Stimulated activated CD8-positive, alpha-beta memory T cell treated with anti-CD3 and anti-CD28 coated beads, Interleukin-7, amount 100 ng/mL, for 48 hours (primary cell): ENCODE data around the gene MUC12.
"Not testable (repeated sequence)": the region's sequence is repeated elsewhere in the genome, so short reads cannot be mapped to it uniquely, and the experiment has no call there.

ENCODE experiments used
- DNase-seq, 2 donors: peaks; one replicate each; pipeline ENCODE4 v3.0.0-alpha.2; 2020; ENCODE audit warnings: low read depth in 1 of 2; ENCODE audit errors: extremely low read depth in 1 of 2

Gene MUC12

DNA sequence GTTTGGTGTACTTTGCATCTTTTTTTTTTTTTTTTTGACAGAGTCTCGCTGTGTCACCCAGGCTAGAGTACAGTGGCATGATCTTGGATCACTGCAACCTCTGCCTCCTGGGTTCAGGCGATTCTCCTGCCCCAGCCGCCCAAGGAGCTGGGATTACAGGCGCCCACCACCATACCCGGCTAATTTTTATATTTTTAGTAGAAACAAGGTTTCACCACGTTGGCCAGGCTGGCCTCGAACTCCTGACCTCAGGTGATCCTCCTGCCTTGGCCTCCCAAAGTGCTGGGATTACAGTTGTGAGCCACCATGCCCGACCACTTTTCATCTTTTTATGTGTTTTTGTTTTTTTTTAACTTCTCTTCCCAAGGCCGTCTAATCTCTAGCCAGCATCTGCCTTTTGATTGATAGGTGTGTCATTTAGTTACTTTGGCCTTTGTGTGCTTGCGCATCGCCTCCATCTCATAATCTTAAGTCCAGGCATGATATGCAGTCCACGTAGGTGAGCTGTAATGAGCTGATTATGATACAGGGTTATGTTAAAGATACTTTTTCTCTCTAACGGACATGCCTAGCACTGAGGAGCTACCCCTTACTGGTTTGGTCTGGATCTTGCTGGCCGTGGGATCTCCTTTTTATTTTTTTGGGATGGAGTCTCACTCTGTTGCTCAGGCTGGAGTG lies 15.0 kb downstream of the MUC12 start:
- DNase-seq: not testable (repeated sequence)

DNA sequence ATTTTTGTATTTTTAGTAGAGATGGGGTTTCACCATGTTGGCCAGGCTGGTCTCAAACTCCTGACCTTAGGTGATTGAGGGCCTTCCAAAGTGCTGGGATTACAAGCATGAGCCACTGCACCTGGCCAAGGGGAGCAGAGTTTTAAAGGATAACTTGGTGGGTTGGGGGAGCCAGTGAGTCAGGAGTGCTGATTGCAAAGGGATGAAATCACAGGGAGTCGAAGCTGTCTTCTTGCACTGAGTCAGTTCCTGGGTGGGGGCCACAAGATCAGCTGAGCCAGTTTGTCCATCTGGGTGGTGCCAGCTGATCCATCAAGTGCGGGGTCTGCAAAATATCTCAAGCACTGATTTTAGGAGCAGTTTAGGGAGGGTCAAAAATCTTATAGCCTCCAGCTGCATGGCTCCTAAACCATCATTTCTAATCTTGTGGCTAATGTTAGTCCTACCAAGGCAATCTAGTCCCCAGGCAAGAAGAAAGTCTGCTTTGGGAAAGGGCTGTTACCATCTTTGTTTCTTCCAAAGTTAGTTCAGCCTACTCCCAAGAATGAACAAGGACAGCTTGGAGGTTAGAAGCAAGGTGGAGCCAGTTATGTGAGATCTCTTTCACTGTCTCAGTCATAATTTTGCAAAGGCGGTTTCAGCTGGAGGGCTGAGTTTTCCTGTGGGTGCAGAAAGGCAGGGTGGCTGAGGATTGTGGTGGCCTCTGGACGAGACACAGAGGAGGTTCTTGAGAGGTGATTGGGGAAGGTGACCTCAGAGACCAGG lies 15.8 kb downstream of the MUC12 start:
- DNase-seq: not testable (repeated sequence)

DNA sequence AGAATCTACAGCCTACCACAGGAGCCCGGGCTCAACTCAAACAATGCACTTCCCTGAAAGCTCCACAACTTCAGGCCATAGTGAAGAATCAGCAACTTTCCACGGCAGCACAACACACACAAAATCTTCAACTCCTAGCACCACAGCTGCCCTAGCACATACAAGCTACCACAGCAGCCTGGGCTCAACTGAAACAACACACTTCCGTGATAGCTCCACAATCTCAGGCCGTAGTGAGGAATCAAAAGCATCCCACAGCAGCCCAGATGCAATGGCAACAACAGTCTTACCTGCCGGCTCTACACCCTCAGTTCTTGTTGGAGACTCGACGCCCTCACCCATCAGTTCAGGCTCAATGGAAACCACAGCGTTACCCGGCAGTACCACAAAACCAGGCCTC lies 22.3 kb downstream of the MUC12 start:
- DNase-seq: no peak

DNA sequence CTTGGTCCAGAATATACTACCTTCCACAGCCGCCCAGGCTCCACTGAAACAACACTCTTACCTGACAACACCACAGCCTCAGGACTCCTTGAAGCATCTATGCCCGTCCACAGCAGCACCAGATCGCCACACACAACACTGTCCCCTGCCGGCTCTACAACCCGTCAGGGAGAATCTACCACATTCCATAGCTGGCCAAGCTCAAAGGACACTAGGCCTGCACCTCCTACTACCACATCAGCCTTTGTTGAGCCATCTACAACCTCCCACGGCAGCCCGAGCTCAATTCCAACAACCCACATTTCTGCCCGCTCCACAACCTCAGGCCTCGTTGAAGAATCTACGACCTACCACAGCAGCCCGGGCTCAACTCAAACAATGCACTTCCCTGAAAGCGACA lies 22.9 kb downstream of the MUC12 start:
- not testable (repeated sequence) for DNase-seq

DNA sequence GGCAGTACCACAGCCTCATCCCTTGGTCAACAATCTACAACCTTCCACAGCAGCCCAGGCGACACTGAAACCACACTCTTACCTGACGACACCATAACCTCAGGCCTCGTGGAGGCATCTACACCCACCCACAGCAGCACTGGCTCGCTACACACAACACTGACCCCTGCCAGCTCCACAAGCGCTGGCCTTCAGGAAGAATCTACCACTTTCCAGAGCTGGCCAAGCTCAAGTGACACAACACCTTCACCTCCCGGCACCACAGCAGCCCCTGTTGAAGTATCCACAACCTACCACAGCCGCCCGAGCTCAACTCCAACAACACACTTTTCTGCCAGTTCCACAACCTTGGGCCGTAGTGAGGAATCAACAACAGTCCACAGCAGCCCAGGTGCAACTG lies 25.3 kb downstream of the MUC12 start:
- not testable (repeated sequence) for DNase-seq

- not testable (repeated sequence) for DNase-seq
Observed at GRCh38 chr7:100998530-100998929, 29.2 kb downstream of the MUC12 start.

- not testable (repeated sequence) for DNase-seq
Observed at GRCh38 chr7:100999334-100999733, 30.0 kb downstream of the MUC12 start.

DNA sequence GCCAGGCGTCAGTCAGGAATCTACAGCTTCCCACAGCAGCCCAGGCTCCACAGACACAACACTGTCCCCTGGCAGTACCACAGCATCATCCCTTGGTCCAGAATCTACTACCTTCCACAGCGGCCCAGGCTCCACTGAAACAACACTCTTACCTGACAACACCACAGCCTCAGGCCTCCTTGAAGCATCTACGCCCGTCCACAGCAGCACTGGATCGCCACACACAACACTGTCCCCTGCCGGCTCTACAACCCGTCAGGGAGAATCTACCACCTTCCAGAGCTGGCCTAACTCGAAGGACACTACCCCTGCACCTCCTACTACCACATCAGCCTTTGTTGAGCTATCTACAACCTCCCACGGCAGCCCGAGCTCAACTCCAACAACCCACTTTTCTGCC lies 30.7 kb downstream of the MUC12 start:
- DNase-seq: not testable (repeated sequence)

DNA sequence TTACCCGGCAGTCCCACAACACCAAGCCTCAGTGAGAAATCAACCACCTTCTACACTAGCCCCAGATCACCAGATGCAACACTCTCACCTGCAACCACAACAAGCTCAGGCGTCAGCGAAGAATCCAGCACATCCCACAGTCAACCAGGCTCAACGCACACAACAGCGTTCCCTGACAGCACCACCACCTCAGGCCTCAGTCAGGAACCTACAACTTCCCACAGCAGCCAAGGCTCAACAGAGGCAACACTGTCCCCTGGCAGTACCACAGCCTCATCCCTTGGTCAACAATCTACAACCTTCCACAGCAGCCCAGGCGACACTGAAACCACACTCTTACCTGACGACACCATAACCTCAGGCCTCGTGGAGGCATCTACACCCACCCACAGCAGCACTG lies 33.0 kb downstream of the MUC12 start:
- DNase-seq: not testable (repeated sequence)

DNA sequence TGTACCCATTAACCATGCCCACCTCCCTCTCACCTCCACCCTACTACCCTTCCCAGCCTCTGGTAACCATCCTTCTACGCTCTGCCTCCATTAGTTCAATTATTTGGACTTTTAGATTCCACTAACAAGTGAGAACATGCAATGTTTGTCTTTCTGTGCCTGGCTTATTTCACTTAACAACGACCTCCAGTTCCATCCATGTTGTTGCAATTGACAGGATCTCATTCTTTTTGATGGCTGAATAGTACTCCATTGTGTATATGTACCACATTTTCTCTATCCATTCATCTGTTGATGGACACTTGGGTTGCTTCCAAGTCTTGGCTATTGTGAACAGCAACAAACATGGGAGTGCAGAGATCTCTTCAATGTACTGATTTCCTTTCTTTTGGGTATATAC lies 38.0 kb downstream of the MUC12 start:
- DNase-seq: not testable (repeated sequence)

- DNase-seq: no peak
Observed at GRCh38 chr7:101009629-101010028, 40.3 kb downstream of the MUC12 start.

DNA sequence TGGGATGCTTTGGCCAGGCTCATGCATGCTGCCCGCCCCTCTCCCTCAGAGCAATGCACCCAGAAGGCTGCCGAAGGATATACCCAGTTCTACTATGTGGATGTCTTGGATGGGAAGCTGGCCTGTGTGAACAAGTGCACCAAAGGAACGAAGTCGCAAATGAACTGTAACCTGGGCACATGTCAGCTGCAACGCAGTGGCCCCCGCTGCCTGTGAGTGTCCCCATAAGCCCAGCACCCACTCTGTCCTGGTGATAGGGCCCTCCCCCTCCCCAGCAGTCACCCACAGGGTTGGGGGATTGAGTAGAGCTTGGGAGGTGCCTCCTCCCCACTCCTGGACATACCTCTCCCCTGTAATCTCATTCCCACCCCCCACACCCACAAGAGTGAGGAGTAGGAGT lies 43.6 kb downstream of the MUC12 start:
- no peak for DNase-seq

DNA sequence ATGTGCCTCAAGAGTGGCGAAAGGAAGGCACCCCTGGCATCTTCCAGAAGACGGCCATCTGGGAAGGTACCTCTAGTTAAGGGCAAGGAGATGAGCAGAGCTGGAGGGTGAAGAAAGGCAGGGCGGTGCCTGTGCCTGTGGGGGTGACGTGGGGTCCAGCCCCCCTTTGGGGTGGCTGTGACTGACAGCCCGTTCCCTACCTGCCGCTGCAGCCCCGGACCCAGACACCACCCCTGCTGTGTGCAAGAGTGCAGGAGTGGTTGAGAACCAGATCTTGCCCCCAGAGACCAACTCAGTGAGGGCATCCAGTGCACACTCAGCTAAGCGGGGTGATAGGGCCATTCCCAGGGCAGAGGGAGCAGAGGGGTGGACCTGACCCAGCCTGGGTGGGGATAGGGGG lies 46.3 kb downstream of the MUC12 start:
- DNase-seq: no peak

DNA sequence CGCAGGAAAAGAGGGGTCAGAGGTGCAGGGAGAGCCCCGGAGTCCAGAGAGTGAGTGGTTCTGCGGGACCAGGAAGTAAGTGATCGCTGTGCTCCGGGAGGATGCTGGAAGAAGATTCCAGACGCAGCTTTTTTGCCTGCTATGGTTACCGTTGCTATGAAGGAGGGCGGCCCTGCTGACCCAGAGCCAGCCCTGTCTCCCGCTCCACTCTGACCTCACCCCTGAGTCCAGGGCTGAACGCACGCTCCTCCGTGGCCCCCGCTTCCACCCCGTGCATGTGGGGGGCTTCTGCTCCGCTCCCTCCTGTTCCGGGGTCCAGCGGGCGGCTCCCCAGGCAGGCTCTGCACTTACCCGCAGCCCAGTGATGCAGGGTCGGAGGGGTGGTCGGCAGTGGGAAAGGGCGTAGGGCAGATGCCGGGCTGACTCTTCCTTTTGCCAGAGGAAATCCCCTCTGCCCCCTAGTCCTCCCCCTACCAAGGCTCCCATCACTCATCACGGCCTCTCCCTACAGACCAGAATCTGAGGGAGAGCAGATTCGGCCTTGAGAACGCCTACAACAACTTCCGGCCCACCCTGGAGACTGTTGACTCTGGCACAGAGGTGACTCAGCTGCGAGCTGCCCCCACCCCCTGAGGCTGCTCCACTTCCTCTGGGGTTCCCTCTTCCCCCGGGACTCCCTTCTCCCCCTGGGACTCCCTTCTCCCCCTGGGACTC lies 47.9 kb downstream of the MUC12 start:
- peak; percentile 42 to 73 for DNase-seq

DNA sequence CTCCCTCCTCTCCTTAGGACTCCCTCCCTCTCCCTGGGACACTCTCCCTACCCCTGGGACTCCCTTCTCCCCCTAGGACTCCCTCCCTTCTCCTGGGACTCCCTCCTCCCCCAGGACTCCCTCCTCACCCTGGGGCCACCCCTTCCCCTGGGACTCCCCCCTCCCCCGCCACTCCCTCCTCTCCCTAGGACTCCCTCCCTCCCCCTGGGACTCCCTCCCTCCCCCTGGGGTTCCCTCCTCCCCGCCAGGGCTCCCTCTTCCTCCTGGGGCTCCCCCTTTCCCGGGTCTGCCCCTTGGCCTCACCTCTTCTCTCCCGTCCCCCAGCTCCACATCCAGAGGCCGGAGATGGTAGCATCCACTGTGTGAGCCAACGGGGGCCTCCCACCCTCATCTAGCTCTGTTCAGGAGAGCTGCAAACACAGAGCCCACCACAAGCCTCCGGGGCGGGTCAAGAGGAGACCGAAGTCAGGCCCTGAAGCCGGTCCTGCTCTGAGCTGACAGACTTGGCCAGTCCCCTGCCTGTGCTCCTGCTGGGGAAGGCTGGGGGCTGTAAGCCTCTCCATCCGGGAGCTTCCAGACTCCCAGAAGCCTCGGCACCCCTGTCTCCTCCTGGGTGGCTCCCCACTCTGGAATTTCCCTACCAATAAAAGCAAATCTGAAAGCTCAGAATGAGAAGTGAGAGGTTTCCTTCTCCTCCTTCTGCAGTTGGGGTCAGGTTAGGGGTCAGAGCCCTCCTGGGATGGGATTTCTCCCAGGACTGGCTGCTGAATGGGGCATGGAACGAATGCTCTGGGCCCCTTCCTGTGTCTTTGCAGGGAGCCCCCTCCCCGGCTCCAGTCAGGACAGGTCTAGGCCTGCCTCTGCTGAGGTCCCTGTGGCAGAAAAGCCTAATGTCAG lies 49.2 kb downstream of the MUC12 start:
- DNase-seq: no peak

DNA sequence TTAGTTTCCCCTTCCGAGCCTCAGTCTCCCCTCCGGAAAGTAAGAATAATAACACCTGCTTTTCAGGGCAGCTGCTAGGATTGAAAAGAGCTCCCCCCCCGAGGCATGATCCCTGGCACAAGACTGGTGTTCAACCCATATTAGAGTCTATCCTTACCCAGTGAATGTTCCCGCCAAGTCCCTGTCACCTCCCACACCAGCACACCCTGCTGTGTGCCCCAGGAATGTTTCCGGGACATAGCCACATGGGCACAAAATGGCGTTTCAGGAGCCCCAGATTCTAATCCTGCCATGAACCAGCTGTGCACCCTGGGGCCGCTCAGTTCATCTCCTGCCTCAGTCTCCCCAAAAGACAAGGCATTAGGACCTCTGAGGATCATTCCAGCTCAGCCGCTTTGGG lies 51.1 kb downstream of the MUC12 start:
- no peak for DNase-seq

DNA sequence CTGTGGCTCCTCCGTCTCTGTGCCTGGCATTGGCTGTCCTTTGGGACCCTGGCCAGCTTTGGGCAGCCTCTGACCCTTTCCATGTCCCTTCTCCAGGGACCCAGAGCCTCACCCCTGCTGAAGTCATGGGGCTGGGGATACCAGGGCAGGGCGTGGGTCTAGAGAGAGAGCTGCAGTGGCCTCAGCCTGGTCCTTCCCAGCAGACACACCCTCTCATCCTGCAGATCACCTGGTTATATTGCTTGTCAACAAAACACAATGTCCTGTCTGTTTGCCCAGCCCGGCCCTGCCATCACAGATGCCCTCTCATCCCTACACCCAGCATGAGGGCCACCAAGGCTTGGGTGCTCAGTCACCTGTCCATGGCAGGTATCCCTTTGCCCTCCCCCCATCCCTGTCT lies 52.3 kb downstream of the MUC12 start:
- DNase-seq: no peak

GRCh38 chr7:101023839-101024238 lies 54.5 kb downstream of the MUC12 start:
- no peak for DNase-seq

DNA sequence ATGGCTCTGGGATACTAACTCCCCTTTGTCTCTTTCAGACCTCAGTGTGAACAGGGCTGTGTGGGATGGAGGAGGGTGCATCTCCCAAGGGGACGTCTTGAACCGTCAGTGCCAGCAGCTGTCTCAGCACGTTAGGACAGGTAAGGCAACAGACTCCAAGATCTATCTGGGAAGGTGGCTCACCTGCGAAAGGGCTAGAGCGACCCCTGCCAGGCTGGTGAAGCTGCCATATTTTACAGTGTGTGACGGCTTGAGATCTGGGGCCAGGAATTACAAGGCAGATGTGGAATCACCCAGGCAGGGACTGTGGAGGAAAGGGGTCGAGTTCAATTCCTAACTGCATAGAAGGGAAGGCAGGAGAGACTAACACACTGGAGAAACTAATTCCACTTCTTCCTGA lies 61.7 kb downstream of the MUC12 start:
- DNase-seq: no peak

DNA sequence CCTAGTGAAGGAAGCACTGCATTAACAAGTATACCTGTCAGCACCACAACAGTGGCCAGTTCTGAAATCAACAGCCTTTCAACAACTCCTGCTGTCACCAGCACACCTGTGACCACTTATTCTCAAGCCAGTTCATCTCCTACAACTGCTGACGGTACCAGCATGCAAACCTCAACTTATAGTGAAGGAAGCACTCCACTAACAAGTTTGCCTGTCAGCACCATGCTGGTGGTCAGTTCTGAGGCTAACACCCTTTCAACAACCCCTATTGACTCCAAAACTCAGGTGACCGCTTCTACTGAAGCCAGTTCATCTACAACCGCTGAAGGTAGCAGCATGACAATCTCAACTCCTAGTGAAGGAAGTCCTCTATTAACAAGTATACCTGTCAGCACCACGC lies 66.6 kb downstream of the MUC12 start:
- no peak for DNase-seq

GRCh38 chr7:101041283-101041682 lies 71.9 kb downstream of the MUC12 start:
- not testable (repeated sequence) for DNase-seq
